ENCODE results near the gene RFT1. TPM values are rescaled to one million over a fixed set of nuclear protein-coding genes. Genes with fewer than 3 reads are reported as not detected.
A peak's percentile ranks its signal among the peaks of the same experiment; 100 is the strongest.

Gene RFT1
- polyA plus RNA-seq, 2 donors = 5.7 to 11.0 TPM

DNA sequence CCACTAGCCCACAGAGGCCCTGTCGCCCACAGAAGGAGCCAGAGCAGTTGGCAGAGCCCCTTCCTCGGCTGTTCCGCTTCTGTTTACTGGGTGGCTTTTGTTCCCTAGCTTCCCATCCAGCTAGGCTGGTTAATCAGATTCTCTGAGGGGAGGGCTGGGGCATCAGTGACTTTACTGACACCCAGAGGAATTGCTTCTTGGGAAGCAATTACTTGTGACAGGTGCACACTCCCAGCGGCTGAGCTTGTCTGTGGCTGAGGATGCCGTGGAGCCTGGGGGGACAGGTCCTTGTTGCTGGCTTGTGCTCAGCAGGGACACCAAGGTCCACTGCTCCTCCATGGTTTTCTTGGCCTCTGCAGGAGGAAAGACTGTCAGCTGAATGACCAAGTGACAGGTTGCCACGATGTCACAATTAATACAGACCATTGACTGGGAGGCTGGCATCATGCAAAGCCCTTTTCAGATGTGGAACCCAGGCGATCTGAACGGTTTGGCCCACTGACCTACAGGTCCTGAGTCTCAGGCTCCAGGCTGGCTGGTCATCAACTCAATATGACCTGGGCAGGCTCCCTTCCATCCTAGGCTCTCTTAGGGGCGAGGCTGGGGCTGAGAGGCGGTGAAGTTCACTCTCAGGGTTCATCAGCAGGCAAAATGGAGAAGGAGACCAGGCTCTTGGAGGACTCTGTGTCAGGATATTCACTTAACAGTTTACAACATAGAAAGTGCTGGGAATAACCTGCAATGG, 52.6 kb downstream of the RFT1 start:
- no peaks in the 10 kb centered on the region for H3K9me3 ChIP-seq (ENCODE audit: control insufficient read depth in 2 of 2, insufficient read depth in 1 of 2, low read depth in 1 of 2, low read length in 1 of 2)
- H3K4me1 ChIP-seq (ENCODE audit: control insufficient read depth in 2 of 2, insufficient read depth in 2 of 2, low read length in 1 of 2) = peaks cover 0 to 5% of the 10 kb centered on the region in 2 donors
- no peaks in the 10 kb centered on the region for H3K27me3 ChIP-seq (ENCODE audit: control insufficient read depth in 1 of 2, insufficient read depth in 2 of 2, low read length in 2 of 2)
- no peaks in the 10 kb centered on the region for H3K36me3 ChIP-seq (ENCODE audit: control insufficient read depth in 2 of 2, insufficient read depth in 2 of 2, low read length in 1 of 2)
- H3K27ac ChIP-seq (ENCODE audit: low read depth in 2 of 2, low read length in 1 of 2) = no peak overlapping the region
- no peak overlapping the region for H3K4me3 ChIP-seq (ENCODE audit: low read depth in 1 of 2, low read length in 2 of 2)
- 88 to 89% methylated on average over 10 of the region's 10 CpGs for WGBS, 2 donors

GRCh38 chr3:53075743-53076140, 54.5 kb downstream of the RFT1 start:
- no peaks in the 10 kb centered on the region for H3K9me3 ChIP-seq (ENCODE audit: control insufficient read depth in 2 of 2, insufficient read depth in 1 of 2, low read depth in 1 of 2, low read length in 1 of 2)
- no peak overlapping the region for H3K27ac ChIP-seq (ENCODE audit: low read depth in 2 of 2, low read length in 1 of 2)
- WGBS, 2 donors = 80 to 83% methylated on average over 3 of the region's 3 CpGs
- H3K27me3 ChIP-seq (ENCODE audit: control insufficient read depth in 1 of 2, insufficient read depth in 2 of 2, low read length in 2 of 2) = no peaks in the 10 kb centered on the region
- H3K4me1 ChIP-seq (ENCODE audit: control insufficient read depth in 2 of 2, insufficient read depth in 2 of 2, low read length in 1 of 2) = peaks cover 0 to 10% of the 10 kb centered on the region in 2 donors
- H3K36me3 ChIP-seq (ENCODE audit: control insufficient read depth in 2 of 2, insufficient read depth in 2 of 2, low read length in 1 of 2) = no peaks in the 10 kb centered on the region
- no peak overlapping the region for H3K4me3 ChIP-seq (ENCODE audit: low read depth in 1 of 2, low read length in 2 of 2)

DNA sequence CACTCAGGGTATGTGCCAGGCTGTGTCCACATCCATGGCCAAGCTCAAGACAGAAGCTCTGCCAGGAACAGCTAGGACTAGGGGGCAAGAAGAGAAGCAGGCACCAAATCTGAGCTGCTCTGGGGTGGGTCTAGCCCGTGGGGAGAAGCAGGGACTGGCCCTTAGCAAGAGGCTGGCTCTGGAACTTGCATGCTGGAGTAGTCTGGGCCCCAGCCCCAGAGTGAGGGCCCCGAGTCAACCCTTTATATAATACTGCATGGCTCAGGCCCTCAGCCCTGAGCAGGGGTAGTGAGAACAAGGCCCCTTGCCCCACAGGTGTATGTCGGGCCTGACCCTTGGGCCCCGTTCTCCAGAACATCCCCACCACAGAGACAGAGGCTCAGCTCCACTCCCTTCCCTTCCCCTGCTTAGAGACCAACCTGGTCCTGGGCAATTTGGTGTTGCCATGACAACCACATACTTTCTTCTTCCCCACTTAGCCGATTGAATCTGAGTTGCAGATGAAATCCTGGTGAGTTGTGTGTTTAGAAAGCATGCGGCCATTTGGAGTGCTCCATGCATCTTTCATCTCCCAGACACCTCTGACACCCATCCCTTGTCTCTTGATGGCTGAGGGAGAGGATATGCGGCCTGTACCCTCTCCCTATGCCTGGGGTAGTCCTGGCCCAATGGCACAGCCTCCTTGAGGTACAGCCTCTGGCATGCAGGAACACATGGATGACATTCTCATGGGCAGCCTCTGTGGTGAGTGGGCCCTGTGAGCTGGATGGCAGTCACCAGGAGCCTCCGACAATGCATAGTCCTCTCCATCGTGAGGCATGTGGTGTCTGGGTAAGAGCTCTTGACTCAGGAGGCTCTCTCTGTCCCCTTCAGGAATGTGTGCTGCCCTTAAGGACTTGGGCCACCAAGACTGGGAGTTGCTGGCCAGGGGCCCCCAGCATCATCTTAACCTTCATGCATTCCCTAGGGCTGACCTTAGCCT, 55.2 kb downstream of the RFT1 start:
- no peaks in the 10 kb centered on the region for H3K9me3 ChIP-seq (ENCODE audit: control insufficient read depth in 2 of 2, insufficient read depth in 1 of 2, low read depth in 1 of 2, low read length in 1 of 2)
- H3K4me3 ChIP-seq (ENCODE audit: low read depth in 1 of 2, low read length in 2 of 2) = no peak overlapping the region
- no peaks in the 10 kb centered on the region for H3K36me3 ChIP-seq (ENCODE audit: control insufficient read depth in 2 of 2, insufficient read depth in 2 of 2, low read length in 1 of 2)
- no peaks in the 10 kb centered on the region for H3K27me3 ChIP-seq (ENCODE audit: control insufficient read depth in 1 of 2, insufficient read depth in 2 of 2, low read length in 2 of 2)
- no peak overlapping the region for H3K27ac ChIP-seq (ENCODE audit: low read depth in 2 of 2, low read length in 1 of 2)
- 83% methylated on average over 9 of the region's 9 CpGs for WGBS, 2 donors
- H3K4me1 ChIP-seq (ENCODE audit: control insufficient read depth in 2 of 2, insufficient read depth in 2 of 2, low read length in 1 of 2) = peaks cover 0 to 10% of the 10 kb centered on the region in 2 donors

DNA sequence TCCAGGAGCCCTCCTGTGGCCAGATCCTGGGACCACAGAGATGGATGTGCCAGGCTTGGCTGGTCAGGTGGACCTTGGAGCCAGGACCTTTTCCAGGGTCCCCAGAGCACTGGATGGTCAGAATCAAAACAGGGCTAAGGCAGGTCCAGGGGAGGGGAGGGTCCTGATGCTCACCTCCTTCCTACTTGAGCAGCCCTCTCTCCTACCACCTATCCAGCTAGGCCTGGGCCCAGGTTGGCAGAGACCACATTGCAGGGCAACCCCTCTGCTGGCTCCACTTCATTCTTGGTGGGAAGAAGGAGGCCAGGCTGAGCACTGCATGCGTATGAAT, 55.9 kb downstream of the RFT1 start:
- Histone ChIP-seq H3K4me3 (ENCODE audit: low read depth in 1 of 2, low read length in 2 of 2) (no peak overlapping the region), H3K4me1 (ENCODE audit: control insufficient read depth in 2 of 2, insufficient read depth in 2 of 2, low read length in 1 of 2) (peaks cover 0 to 10% of the 10 kb centered on the region in 2 donors), H3K27me3 (ENCODE audit: control insufficient read depth in 1 of 2, insufficient read depth in 2 of 2, low read length in 2 of 2) (no peaks in the 10 kb centered on the region), H3K9me3 (ENCODE audit: control insufficient read depth in 2 of 2, insufficient read depth in 1 of 2, low read depth in 1 of 2, low read length in 1 of 2) (no peaks in the 10 kb centered on the region), H3K27ac (ENCODE audit: low read depth in 2 of 2, low read length in 1 of 2) (no peak overlapping the region), H3K36me3 (ENCODE audit: control insufficient read depth in 2 of 2, insufficient read depth in 2 of 2, low read length in 1 of 2) (no peaks in the 10 kb centered on the region)
- 94 to 100% methylated on average over 1 of the region's 1 CpG for WGBS, 2 donors

GRCh38 chr3:53073553-53074365, 56.5 kb downstream of the RFT1 start:
- H3K27ac ChIP-seq (ENCODE audit: low read depth in 2 of 2, low read length in 1 of 2) = peak overlapping the region; percentile 5 to 7
- no peaks in the 10 kb centered on the region for H3K27me3 ChIP-seq (ENCODE audit: control insufficient read depth in 1 of 2, insufficient read depth in 2 of 2, low read length in 2 of 2)
- H3K4me1 ChIP-seq (ENCODE audit: control insufficient read depth in 2 of 2, insufficient read depth in 2 of 2, low read length in 1 of 2) = peaks cover 0 to 10% of the 10 kb centered on the region in 2 donors
- H3K36me3 ChIP-seq (ENCODE audit: control insufficient read depth in 2 of 2, insufficient read depth in 2 of 2, low read length in 1 of 2) = no peaks in the 10 kb centered on the region
- 59% methylated on average over 16 to 17 of the region's 17 CpGs for WGBS, 2 donors
- peak overlapping the region; percentile 63 to 69 for H3K4me3 ChIP-seq (ENCODE audit: low read depth in 1 of 2, low read length in 2 of 2)
- no peaks in the 10 kb centered on the region for H3K9me3 ChIP-seq (ENCODE audit: control insufficient read depth in 2 of 2, insufficient read depth in 1 of 2, low read depth in 1 of 2, low read length in 1 of 2)

DNA sequence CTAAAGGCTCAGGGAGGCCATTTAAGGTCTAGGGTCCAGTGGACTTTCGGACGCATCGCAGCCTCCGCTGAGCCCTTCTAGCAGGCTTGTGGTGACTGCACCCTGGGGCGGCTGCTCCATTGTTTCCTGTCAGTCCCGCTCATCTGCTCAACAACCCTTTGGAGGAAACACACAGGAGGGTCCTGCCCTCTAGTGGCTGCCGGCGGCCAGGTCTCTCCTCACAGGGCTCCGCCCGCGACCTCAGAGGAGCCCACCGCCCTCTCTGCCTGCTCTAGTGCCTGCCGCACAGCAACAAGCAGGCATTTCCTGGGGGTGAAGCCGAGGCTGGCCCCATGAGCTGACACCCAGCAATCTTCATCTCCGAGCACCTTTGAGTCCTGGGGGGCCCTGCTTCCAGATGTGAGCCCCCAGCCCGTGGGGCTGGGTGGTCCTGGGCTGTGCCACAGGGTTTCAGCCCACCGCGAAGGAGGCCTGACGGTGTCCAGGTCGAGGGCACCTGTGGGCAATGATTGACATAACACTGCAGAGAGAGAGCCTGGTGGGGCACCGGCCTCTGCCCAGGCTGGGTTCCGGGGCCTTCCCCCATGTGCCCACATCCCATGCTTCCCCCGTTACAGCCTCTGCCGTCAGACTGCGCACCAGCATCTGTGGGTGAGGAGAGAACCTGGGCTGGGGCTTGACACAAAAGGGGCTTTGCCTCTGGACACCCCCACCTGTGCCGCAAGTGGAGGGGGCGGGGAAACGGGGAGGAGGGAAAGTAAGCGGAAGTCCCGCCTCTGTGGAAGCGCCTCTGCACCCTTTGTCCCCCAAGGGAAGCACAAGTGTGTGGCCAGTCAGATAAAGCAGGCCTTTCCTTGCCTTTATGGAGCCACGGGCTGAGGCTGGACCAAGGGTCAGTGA, 57.3 kb downstream of the RFT1 start:
- H3K4me1 ChIP-seq (ENCODE audit: control insufficient read depth in 2 of 2, insufficient read depth in 2 of 2, low read length in 1 of 2) = peaks cover 0 to 10% of the 10 kb centered on the region in 2 donors
- H3K4me3 ChIP-seq (ENCODE audit: low read depth in 1 of 2, low read length in 2 of 2) = peak overlapping the region; percentile 63 to 69
- 3% methylated on average over 32 of the region's 32 CpGs for WGBS, 2 donors
- peak overlapping the region; percentile 7 to 36 for H3K27ac ChIP-seq (ENCODE audit: low read depth in 2 of 2, low read length in 1 of 2)
- no peaks in the 10 kb centered on the region for H3K27me3 ChIP-seq (ENCODE audit: control insufficient read depth in 1 of 2, insufficient read depth in 2 of 2, low read length in 2 of 2)
- no peaks in the 10 kb centered on the region for H3K9me3 ChIP-seq (ENCODE audit: control insufficient read depth in 2 of 2, insufficient read depth in 1 of 2, low read depth in 1 of 2, low read length in 1 of 2)
- H3K36me3 ChIP-seq (ENCODE audit: control insufficient read depth in 2 of 2, insufficient read depth in 2 of 2, low read length in 1 of 2) = no peaks in the 10 kb centered on the region

- Histone ChIP-seq H3K4me1 (ENCODE audit: control insufficient read depth in 2 of 2, insufficient read depth in 2 of 2, low read length in 1 of 2) (peaks cover 0 to 10% of the 10 kb centered on the region in 2 donors), H3K4me3 (ENCODE audit: low read depth in 1 of 2, low read length in 2 of 2) (no peak overlapping the region), H3K27ac (ENCODE audit: low read depth in 2 of 2, low read length in 1 of 2) (no peak overlapping the region), H3K9me3 (ENCODE audit: control insufficient read depth in 2 of 2, insufficient read depth in 1 of 2, low read depth in 1 of 2, low read length in 1 of 2) (no peaks in the 10 kb centered on the region), H3K36me3 (ENCODE audit: control insufficient read depth in 2 of 2, insufficient read depth in 2 of 2, low read length in 1 of 2) (no peaks in the 10 kb centered on the region), H3K27me3 (ENCODE audit: control insufficient read depth in 1 of 2, insufficient read depth in 2 of 2, low read length in 2 of 2) (no peaks in the 10 kb centered on the region)
- 80 to 81% methylated on average over 11 of the region's 11 CpGs for WGBS, 2 donors
Observed at GRCh38 chr3:53071882-53072431, 58.3 kb downstream of the RFT1 start.

DNA sequence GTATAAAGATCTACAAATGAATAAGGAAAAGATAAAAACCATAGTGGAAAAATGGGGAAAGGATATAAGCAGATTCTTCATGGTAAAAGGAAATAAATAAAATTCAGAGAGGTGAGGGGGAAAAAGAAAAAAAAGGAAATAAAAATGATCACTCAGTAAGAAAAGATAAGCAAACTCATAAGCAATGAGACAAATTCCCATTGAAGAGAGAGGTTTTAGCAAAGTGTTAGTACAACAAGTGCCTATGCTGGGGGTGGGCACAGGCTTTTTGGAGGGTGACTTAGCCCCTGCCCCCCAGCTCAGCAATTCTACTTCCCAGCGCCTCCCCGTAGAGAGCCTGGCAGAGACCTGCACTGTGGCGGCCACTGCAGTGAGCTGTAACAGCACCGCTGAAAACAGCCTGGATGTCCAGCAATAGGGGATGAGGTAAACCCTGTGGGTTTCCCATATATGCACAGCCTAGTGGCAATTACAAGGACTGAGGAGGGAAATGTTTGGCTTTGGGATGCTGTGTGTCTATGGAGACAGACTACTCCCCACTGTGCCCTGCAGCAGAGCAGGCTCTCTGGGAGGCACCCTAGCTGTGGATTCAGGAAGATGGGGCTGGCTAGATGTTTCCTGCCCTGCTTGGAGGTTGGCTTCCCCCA, 60.7 kb downstream of the RFT1 start:
- no peak overlapping the region for H3K4me3 ChIP-seq (ENCODE audit: low read depth in 1 of 2, low read length in 2 of 2)
- no peaks in the 10 kb centered on the region for H3K27me3 ChIP-seq (ENCODE audit: control insufficient read depth in 1 of 2, insufficient read depth in 2 of 2, low read length in 2 of 2)
- WGBS, 2 donors = 71 to 77% methylated on average over 4 of the region's 4 CpGs

More for the DNA sequence above, 60.7 kb downstream of the RFT1 start:
- no peaks in the 10 kb centered on the region for H3K36me3 ChIP-seq (ENCODE audit: control insufficient read depth in 2 of 2, insufficient read depth in 2 of 2, low read length in 1 of 2)
- H3K9me3 ChIP-seq (ENCODE audit: control insufficient read depth in 2 of 2, insufficient read depth in 1 of 2, low read depth in 1 of 2, low read length in 1 of 2) = no peaks in the 10 kb centered on the region
- peaks cover 0 to 6% of the 10 kb centered on the region in 2 donors for H3K4me1 ChIP-seq (ENCODE audit: control insufficient read depth in 2 of 2, insufficient read depth in 2 of 2, low read length in 1 of 2)
- H3K27ac ChIP-seq (ENCODE audit: low read depth in 2 of 2, low read length in 1 of 2) = no peak overlapping the region

All from esophagus (tissue), 2 donors.